ENCODE data around the gene ZFP28. TPM values are rescaled to one million over a fixed set of nuclear protein-coding genes. Genes with fewer than 3 reads are reported as not detected.

Gene ZFP28
- total and polyA plus RNA-seq, 2 donors (not counting 3 experiments of a cell fraction or from before 2014, with no cell fraction given): 1.8 to 5.4 TPM

DNA sequence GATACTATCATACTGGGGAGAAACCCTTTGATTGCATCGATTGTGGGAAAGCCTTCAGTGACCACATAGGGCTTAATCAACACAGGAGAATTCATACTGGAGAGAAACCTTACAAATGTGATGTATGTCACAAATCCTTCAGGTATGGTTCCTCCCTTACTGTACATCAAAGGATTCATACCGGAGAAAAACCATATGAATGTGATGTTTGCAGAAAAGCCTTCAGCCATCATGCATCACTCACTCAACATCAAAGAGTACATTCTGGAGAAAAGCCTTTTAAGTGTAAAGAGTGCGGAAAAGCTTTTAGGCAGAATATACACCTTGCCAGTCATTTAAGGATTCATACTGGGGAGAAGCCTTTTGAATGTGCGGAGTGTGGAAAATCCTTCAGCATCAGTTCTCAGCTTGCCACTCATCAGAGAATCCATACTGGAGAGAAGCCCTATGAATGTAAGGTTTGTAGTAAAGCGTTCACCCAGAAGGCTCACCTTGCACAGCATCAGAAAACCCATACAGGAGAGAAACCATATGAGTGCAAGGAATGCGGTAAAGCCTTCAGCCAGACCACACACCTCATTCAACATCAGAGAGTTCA, 15.6 kb downstream of the ZFP28 start:
- dilution Hi-C loops (cut with MboI; ENCODE audit: extremely low pct_ligation_motif_present, low sequenced_read_pairs): no loop called here
- H3K36me3 ChIP-seq (ENCODE audit: control insufficient read depth in 2 of 2, extremely low read depth in 1 of 2, insufficient read depth in 2 of 2, low read length in 2 of 2): peaks cover 11% of the 10 kb centered on the region in 2 experiments

More for the DNA sequence above, 15.6 kb downstream of the ZFP28 start:
- Histone ChIP-seq H3K9me1 (replicated peaks; ENCODE audit: control insufficient read depth, extremely low read depth, insufficient read depth, low read length) (no peaks in the 10 kb centered on the region), H3K9ac (replicated peaks; ENCODE audit: extremely low read depth, insufficient read depth, low read length) (no peak overlapping the region), H3K79me2 (ENCODE audit: control insufficient read depth, insufficient read depth, low read length) (no peaks in the 10 kb centered on the region), H3K27ac (ENCODE audit: insufficient read depth, low read depth, low read length) (no peak overlapping the region), H2AFZ (ENCODE audit: low read depth, low read length) (no peak overlapping the region), H3K4me1 (ENCODE audit: control insufficient read depth, extremely low read depth, insufficient read depth, low read length) (no peaks in the 10 kb centered on the region), H3K9me3 (replicated peaks; ENCODE audit: control insufficient read depth, insufficient read depth, low read length) (peaks cover 17% of the 10 kb centered on the region), H3K27me3 (ENCODE audit: control insufficient read depth in 2 of 2, insufficient read depth in 2 of 2, low read length in 2 of 2) (no peaks in the 10 kb centered on the region), H3K4me3 (replicated peaks in 1 of 3; ENCODE audit: insufficient read depth in 1 of 3, low read depth in 1 of 3, low read length in 3 of 3) (no peak overlapping the region), H4K20me1 (replicated peaks; ENCODE audit: control insufficient read depth, extremely low read depth, insufficient read depth, low read length) (no peaks in the 10 kb centered on the region), H3K4me2 (ENCODE audit: insufficient read depth, low read length) (no peak overlapping the region)
- FAIRE-seq (no peak), DNase-seq (ENCODE audit: low read depth, low spot score) (no peak)
- TF ChIP-seq FOS (IDR thresholded peaks at IDR 0.05; ENCODE audit: borderline replicate concordance, insufficient read depth, low read length): no peak
- TF ChIP-seq, protein P1, sequence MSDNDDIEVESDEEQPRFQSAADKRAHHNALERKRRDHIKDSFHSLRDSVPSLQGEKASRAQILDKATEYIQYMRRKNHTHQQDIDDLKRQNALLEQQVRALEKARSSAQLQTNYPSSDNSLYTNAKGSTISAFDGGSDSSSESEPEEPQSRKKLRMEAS (IDR thresholded peaks at IDR 0.05; ENCODE audit: insufficient read depth, insufficient read length): no peak
- TF ChIP-seq POLR2A (IDR thresholded peaks at IDR 0.05; ENCODE audit: low read depth, low read length): no peak
- TF ChIP-seq MYC (IDR thresholded peaks at IDR 0.05; ENCODE audit: low read depth, low read length): no peak
- TF ChIP-seq EZH2 (IDR thresholded peaks at IDR 0.05; ENCODE audit: borderline replicate concordance, low read depth, low read length, severe bottlenecking): no peak
- no peak for TF ChIP-seq GATA2 (IDR thresholded peaks at IDR 0.05; ENCODE audit: insufficient read depth, insufficient read length, low read depth, low read length)
- TF ChIP-seq, protein P2, sequence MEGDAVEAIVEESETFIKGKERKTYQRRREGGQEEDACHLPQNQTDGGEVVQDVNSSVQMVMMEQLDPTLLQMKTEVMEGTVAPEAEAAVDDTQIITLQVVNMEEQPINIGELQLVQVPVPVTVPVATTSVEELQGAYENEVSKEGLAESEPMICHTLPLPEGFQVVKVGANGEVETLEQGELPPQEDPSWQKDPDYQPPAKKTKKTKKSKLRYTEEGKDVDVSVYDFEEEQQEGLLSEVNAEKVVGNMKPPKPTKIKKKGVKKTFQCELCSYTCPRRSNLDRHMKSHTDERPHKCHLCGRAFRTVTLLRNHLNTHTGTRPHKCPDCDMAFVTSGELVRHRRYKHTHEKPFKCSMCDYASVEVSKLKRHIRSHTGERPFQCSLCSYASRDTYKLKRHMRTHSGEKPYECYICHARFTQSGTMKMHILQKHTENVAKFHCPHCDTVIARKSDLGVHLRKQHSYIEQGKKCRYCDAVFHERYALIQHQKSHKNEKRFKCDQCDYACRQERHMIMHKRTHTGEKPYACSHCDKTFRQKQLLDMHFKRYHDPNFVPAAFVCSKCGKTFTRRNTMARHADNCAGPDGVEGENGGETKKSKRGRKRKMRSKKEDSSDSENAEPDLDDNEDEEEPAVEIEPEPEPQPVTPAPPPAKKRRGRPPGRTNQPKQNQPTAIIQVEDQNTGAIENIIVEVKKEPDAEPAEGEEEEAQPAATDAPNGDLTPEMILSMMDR (IDR thresholded peaks at IDR 0.05; ENCODE audit: extremely low read depth in 1 of 2, insufficient read depth in 1 of 2, low read depth in 1 of 2, low read length in 2 of 2): no peak
- TF ChIP-seq JUN (IDR thresholded peaks at IDR 0.05; ENCODE audit: borderline replicate concordance, insufficient read depth, insufficient read length, low read depth): no peak
- no peak for TF ChIP-seq POLR2AphosphoS5 (IDR thresholded peaks at IDR 0.05; ENCODE audit: insufficient read depth, low read depth, low read length)
- ChIA-PET CTCF (no interaction called here), POLR2A (no interaction called here)
- intact Hi-C loops (cut with micrococcal nuclease): no loop called here
- BruUV-seq (replicated peaks): no TSS peak
